Measurements from ENCODE around the gene PARD3.

The PARD3 gene

GRCh38 chr10:34492081-34492480 is 323.0 kb downstream of the PARD3 start:
- no peak for DNase-seq
- Histone ChIP-seq H3K9me3 (ENCODE audit: severe bottlenecking) (no peaks in the 10 kb centered on the region), H3K36me3 (no peaks in the 10 kb centered on the region), H3K27me3 (ENCODE audit: insufficient read depth, low read depth, severe bottlenecking) (no peaks in the 10 kb centered on the region), H3K27ac (no peak overlapping the region), H3K4me3 (ENCODE audit: low read depth, low read length) (no peak overlapping the region)
- TF ChIP-seq CTCF (IDR thresholded peaks at IDR 0.05; ENCODE audit: low read depth, low read length), result no peak

DNA sequence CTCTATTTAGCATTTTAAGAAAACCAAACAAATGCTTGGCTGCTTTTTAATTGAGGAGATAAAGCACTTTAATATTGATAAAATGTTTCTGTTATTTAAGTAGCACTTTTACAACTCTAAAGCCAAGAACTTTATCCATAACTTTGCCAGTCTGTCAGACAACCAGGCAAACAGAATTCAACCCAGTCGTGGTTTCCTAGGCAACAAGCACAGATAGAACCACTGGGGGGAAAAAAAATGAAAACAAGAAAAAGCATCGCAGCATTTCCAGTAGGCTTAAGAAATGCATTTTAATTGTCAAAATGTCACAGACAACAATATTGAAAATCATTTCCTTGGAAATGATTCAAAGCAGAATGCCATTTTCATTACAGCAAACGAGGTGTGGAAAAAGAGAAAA is 323.4 kb downstream of the PARD3 start:
- H3K27me3 ChIP-seq (ENCODE audit: insufficient read depth, low read depth, severe bottlenecking), result no peaks in the 10 kb centered on the region
- no peaks in the 10 kb centered on the region for H3K9me3 ChIP-seq (ENCODE audit: severe bottlenecking)
- no peak for DNase-seq
- H3K27ac ChIP-seq, result no peak overlapping the region
- no peak overlapping the region for H3K4me3 ChIP-seq (ENCODE audit: low read depth, low read length)
- TF ChIP-seq CTCF (IDR thresholded peaks at IDR 0.05; ENCODE audit: low read depth, low read length), result no peak
- H3K36me3 ChIP-seq, result no peaks in the 10 kb centered on the region

DNA sequence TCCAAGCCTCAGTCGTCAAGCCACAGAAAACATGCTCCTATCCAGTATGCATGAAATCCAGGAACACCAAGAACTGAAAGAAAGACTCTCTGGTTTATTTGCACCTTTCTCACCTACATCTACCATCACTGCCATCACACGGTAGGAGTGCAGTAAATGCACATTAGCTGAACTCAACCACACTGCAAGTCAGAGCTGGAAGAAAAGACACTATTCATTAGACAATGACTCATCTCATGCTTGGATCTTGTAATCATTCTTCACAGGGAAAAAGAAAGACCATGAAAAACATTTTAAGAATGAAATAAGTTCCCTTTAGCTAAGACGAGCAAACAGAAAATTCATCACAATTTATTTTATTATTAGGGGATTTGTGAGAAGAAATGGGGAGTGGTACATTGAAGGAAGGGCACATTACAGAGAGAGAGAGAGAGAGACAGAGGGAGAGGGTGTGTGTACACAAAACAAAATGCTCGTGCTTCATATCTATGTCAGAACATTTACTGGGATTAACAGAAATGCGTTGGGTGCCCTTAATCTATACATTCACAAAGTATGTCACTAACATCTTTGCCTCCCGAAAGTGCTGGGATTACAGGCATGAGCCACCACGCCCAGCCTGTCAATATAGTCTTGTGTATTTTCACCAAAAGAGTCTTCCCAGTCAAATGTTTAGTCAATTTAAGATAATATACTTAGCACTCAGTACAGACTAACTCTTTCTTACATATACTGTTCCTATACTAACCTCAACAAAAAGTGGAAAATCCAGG is 324.9 kb downstream of the PARD3 start:
- DNase-seq, result no peak
- Histone ChIP-seq H3K36me3 (no peaks in the 10 kb centered on the region), H3K9me3 (ENCODE audit: severe bottlenecking) (no peaks in the 10 kb centered on the region), H3K27me3 (ENCODE audit: insufficient read depth, low read depth, severe bottlenecking) (no peaks in the 10 kb centered on the region), H3K4me3 (ENCODE audit: low read depth, low read length) (no peak overlapping the region), H3K27ac (no peak overlapping the region)
- no peak for TF ChIP-seq CTCF (IDR thresholded peaks at IDR 0.05; ENCODE audit: low read depth, low read length)

DNA sequence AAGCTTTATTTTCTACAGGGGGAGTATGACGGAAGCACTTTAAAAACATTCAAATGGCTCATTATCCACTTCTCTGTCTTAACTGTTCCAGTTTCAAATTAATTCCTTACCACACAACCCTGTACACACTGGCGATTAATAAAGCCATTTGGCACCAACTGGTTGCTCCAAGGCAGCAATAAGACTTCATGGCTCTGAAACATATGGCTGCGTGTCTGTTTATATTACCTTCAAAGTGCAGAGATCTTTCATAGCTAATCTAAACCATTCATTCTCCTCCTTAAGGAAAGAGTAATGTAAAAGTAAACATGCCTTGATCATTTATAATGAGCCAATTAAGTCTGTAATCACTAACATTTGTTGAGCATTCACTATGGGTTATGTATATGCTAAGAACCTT is 325.7 kb downstream of the PARD3 start:
- Histone ChIP-seq H3K9me3 (ENCODE audit: severe bottlenecking) (no peaks in the 10 kb centered on the region), H3K27ac (no peak overlapping the region), H3K27me3 (ENCODE audit: insufficient read depth, low read depth, severe bottlenecking) (no peaks in the 10 kb centered on the region), H3K36me3 (no peaks in the 10 kb centered on the region), H3K4me3 (ENCODE audit: low read depth, low read length) (no peak overlapping the region)
- TF ChIP-seq CTCF (IDR thresholded peaks at IDR 0.05; ENCODE audit: low read depth, low read length), result no peak
- DNase-seq, result no peak

GRCh38 chr10:34488476-34489130 is 326.5 kb downstream of the PARD3 start:
- TF ChIP-seq CTCF (IDR thresholded peaks at IDR 0.05; ENCODE audit: low read depth, low read length), result no peak
- Histone ChIP-seq H3K27me3 (ENCODE audit: insufficient read depth, low read depth, severe bottlenecking) (no peaks in the 10 kb centered on the region), H3K9me3 (ENCODE audit: severe bottlenecking) (no peaks in the 10 kb centered on the region), H3K27ac (no peak overlapping the region), H3K36me3 (no peaks in the 10 kb centered on the region), H3K4me3 (ENCODE audit: low read depth, low read length) (no peak overlapping the region)
- DNase-seq, result no peak

All from WERI-Rb-1 (cell line).